GM23248 (cell line): Measurements from ENCODE around the gene GPC1. TPM values are rescaled to one million over a fixed set of nuclear protein-coding genes. Genes with fewer than 3 reads are reported as not detected.
A peak's percentile ranks its signal among the peaks of the same experiment; 100 is the strongest.

ENCODE experiments used
- DNase-seq: peaks from one replicate; pipeline ENCODE4 v3.0.0-alpha.2; 2015
- H2AFZ ChIP-seq: fragments of 200-600 bp; sonication (generic); 2 replicates; pipeline ENCODE4 v1.6.1; 2016; ENCODE audit warnings: antibody characterized with exemption
- H3F3A ChIP-seq: fragments of 200-600 bp; sonication (generic); 2 replicates; pipeline ENCODE4 v1.6.1; 2016; ENCODE audit warnings: mild to moderate bottlenecking, antibody characterized with exemption, mixed run types; ENCODE audit not compliant: insufficient read depth
- H3K27ac ChIP-seq: fragments of 200-600 bp; sonication (generic); 2 replicates; pipeline ENCODE4 v1.5.1; 2016; ENCODE audit warnings: mild to moderate bottlenecking
- H3K27me3 ChIP-seq: fragments of 200-600 bp; sonication (generic); replicated peaks from 2 replicates; pipeline ENCODE4 v1.6.1; 2016; ENCODE audit warnings: mild to moderate bottlenecking; ENCODE audit not compliant: insufficient read depth
- H3K36me3 ChIP-seq: fragments of 200-600 bp; sonication (generic); 2 replicates; pipeline ENCODE4 v1.6.1; 2016; ENCODE audit warnings: low read depth, mild to moderate bottlenecking
- H3K4me1 ChIP-seq: fragments of 200-600 bp; sonication (generic); 2 replicates; pipeline ENCODE4 v1.6.1; 2016; ENCODE audit warnings: mild to moderate bottlenecking; ENCODE audit not compliant: insufficient read depth
- H3K4me2 ChIP-seq: fragments of 200-600 bp; sonication (generic); one replicate; pipeline ENCODE4 v1.6.1; 2016; ENCODE audit warnings: mild to moderate bottlenecking; ENCODE audit not compliant: unreplicated experiment
- H3K4me3 ChIP-seq: fragments of 200-600 bp; sonication (generic); 2 replicates; pipeline ENCODE4 v1.5.1; 2016; ENCODE audit warnings: mild to moderate bottlenecking
- H3K79me2 ChIP-seq: fragments of 200-600 bp; sonication (generic); 2 replicates; pipeline ENCODE4 v1.6.1; 2016; ENCODE audit warnings: mild to moderate bottlenecking; ENCODE audit not compliant: insufficient read depth
- H3K9ac ChIP-seq: fragments of 200-600 bp; sonication (generic); 2 replicates; pipeline ENCODE4 v1.6.1; 2016; ENCODE audit warnings: mild to moderate bottlenecking
- H3K9me2 ChIP-seq: fragments of 200-600 bp; sonication (generic); 2 replicates; pipeline ENCODE4 v1.6.1; 2016; ENCODE audit warnings: mixed run types, mild to moderate bottlenecking, moderate library complexity; ENCODE audit not compliant: insufficient read depth
- H3K9me3 ChIP-seq: fragments of 200-600 bp; sonication (generic); one replicate; pipeline ENCODE4 v1.6.1; 2017; ENCODE audit warnings: low read depth
- H4K20me1 ChIP-seq: fragments of 200-600 bp; sonication (generic); 2 replicates; pipeline ENCODE4 v1.6.0; 2016; ENCODE audit not compliant: insufficient read depth
- EZH2 ChIP-seq: fragments of 200-600 bp; sonication (generic); IDR thresholded peaks from 2 replicates; pipeline ENCODE4 v1.6.1; 2018; ENCODE audit warnings: antibody characterized with exemption, mild to moderate bottlenecking; ENCODE audit not compliant: insufficient read depth, poor library complexity, severe bottlenecking
- EZH2phosphoT487 ChIP-seq: fragments of 200-600 bp; sonication (generic); IDR thresholded peaks from 2 replicates; pipeline ENCODE4 v1.6.1; 2018; ENCODE audit warnings: antibody characterized with exemption, moderate library complexity, mild to moderate bottlenecking, low read depth; ENCODE audit not compliant: insufficient read depth
- WGBS, 2 experiments: methylation state at CpG; one replicate each; pipeline ENCODE4 v1.1.6; 2015 to 2017; ENCODE audit warnings: low lambda C conversion rate in 2 of 2, low coverage in 1 of 2; ENCODE audit errors: missing lambda C conversion rate in 2 of 2; 5-methylcytosine and 5-hydroxymethylcytosine counted together
- in situ Hi-C: fragments of 300-500 bp; cut with MboI; formaldehyde crosslinking; loops from 2 replicates; pipeline ENCODE4 v1.15.0; 2020
- polyA plus RNA-seq: library from polyadenylated mRNA; unstranded; fragments of >200 nt; fragmentation: Nextera tagmentation; extraction: Ambion mirVana; gene quantifications from 2 replicates; pipeline ENCODE4 v1.2.1, GENCODE V29; 2016
- total RNA-seq: library from RNA; depleted of rRNA; stranded (reverse); fragments of >200 nt; shearing (Covaris generic); gene quantifications from 2 replicates; pipeline ENCODE4 v1.2.3, GENCODE V29; 2014

The GPC1 gene
- total and polyA plus RNA-seq, 2 experiments from 2014 or later, result 66.4 to 88.2 TPM

DNA sequence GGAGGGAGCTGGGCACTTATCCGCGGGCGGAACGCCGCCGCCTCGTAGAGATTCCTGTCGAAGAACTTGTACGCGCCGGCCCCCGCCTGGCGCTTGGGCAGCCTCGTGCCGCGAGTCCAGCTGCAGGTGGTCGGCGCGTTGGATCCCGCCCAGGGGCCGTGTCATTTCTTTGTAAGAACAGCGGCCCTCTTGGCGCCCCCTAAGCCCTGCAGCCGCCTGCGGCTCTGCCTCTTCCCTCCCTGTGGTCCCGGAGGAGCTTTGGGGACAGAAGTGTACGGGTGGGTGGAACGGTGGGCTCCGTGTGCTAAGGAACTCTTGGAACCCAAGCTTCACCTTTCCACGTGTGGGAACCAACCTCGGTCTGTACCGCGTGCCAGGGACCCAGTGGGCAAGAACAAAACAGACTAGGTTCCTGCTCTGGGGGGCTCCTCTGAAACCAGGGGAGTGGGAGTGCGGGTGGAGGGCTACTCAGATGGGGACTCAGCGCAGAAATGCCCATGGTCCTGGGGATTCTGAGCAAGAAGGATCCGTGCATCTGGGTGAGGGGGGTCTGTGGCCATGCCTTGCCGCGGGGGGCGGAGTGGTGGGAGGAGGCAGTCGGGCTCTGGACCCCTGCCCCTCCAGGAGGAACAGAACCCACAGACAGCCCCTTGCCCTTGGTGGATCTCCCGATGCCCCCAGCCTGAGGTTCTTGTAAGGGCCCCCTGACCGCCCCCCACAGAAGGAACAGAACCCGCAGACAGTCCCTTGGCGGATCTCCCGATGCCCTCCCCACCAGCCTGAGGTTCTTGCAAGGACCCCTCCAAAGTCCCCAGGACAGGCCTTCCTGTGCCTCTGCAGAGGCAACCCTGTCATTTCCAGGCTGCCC lies 1.5 kb downstream of the GPC1 start:
- H3K9me2 ChIP-seq, result no peaks in the 10 kb centered on the region
- DNase-seq, result peak; percentile 62
- peak overlapping the region; percentile 87 for H3K4me2 ChIP-seq
- TF ChIP-seq EZH2phosphoT487 (no peak), EZH2 (no peak)
- peaks cover 10% of the 10 kb centered on the region for H3K4me1 ChIP-seq
- no peaks in the 10 kb centered on the region for H3K9me3 ChIP-seq
- H3K79me2 ChIP-seq, result peaks cover 39% of the 10 kb centered on the region
- peak overlapping the region; percentile 84 for H3K4me3 ChIP-seq
- in situ Hi-C loops, result loop anchor here (5.0 kb wide), 1 partner anchor 205 kb away; no protein-coding TSS in a partner anchor
- H3K27ac ChIP-seq, result no peak overlapping the region
- H3K27me3 ChIP-seq, result no peaks in the 10 kb centered on the region
- no peaks in the 10 kb centered on the region for H3K36me3 ChIP-seq
- no peaks in the 10 kb centered on the region for H4K20me1 ChIP-seq
- H3K9ac ChIP-seq, result peak overlapping the region; percentile 88
- H3F3A ChIP-seq, result no peaks in the 10 kb centered on the region
- WGBS, 2 experiments, result 23 to 26% methylated on average over 43 to 45 of the region's 45 CpGs
- peak overlapping the region; percentile 72; the same call in 1 of the 2 replicates for H2AFZ ChIP-seq

DNA sequence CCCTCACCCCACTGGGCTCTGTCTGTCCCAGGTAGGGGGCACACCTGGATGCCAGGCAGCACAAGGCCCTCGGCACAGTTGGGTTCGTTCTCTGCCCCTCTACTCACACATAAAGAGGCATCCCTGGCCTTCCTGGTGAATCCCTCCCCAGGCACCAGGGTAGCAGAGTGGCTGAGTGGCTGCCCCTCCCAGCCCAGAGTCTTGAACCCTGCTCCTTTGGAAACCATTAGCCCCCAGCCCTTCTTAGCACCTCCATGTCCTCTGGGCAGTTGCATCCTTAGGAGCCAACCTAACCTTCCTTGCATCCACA lies 2.0 kb downstream of the GPC1 start:
- H3K9me3 ChIP-seq, result no peaks in the 10 kb centered on the region
- peak overlapping the region; percentile 84; the same call in 1 of the 2 replicates for H3K4me3 ChIP-seq
- no peaks in the 10 kb centered on the region for H3K36me3 ChIP-seq
- TF ChIP-seq EZH2 (no peak), EZH2phosphoT487 (no peak)
- 93 to 100% methylated on average over 2 of the region's 2 CpGs for WGBS, 2 experiments
- no peaks in the 10 kb centered on the region for H3K27me3 ChIP-seq
- peaks cover 10% of the 10 kb centered on the region for H3K4me1 ChIP-seq
- no peaks in the 10 kb centered on the region for H3K9me2 ChIP-seq
- H3K9ac ChIP-seq, result no peak overlapping the region
- H4K20me1 ChIP-seq, result no peaks in the 10 kb centered on the region
- H3K27ac ChIP-seq, result no peak overlapping the region
- H2AFZ ChIP-seq, result no peak overlapping the region
- no peak for DNase-seq
- H3K4me2 ChIP-seq, result peak overlapping the region; percentile 87
- no peaks in the 10 kb centered on the region for H3F3A ChIP-seq
- in situ Hi-C loops, result loop anchor here (5.0 kb wide), 1 partner anchor 205 kb away; no protein-coding TSS in a partner anchor
- peaks cover 43% of the 10 kb centered on the region for H3K79me2 ChIP-seq

DNA sequence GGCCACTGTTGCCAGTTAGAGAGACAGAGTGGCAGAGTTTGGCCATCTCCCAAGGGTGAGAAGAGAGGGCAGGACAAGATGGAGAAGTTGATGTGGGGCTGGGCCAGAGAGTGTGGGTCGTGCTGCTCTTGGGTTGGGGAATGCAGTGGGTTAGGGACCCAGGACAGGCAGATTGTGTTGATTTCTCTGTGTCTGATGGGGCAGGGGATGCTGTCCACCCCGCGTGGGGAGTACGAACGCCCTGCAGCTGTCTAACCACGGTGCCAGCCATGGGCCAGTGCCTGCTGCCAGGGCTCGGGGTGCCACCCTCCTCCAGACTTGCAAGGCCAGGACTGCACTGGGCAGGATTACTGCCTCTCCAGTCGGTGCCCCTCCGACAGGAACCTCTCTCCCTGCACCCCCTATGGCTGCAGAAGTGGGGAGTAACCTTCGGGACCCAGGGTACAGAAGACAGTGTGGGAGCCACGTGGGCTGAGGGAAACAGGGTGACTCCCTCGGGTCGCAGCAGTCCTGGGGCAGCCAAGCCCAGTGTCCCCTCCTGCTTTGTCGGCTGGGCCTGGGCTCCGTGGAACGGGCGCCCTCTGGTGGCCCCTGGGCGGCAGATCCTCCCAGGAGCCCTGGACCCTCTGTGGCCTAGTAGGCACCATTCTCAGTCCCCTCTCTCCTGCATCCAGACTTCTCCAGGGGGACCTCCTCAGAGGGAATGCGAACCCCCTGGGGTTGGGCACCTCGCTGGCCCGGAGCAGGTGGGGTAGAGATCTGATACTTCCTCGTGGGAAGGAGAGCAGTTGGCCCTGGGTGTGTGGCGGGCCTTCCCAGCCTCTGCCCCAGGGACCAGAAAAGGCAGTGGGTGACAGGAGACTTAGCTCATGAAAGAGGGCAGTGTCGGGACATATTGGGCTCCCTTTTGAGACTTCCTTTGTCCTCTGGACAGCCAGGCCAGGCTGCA lies 2.7 kb downstream of the GPC1 start:
- no peaks in the 10 kb centered on the region for H4K20me1 ChIP-seq

More for the DNA sequence above, 2.7 kb downstream of the GPC1 start:
- Histone ChIP-seq H3K9ac (peak overlapping the region; percentile 10; the same call in 1 of the 2 replicates), H2AFZ (no peak overlapping the region), H3K9me3 (no peaks in the 10 kb centered on the region), H3K4me2 (peak overlapping the region; percentile 87), H3K4me1 (peaks cover 10% of the 10 kb centered on the region), H3K27ac (no peak overlapping the region), H3K36me3 (no peaks in the 10 kb centered on the region), H3K4me3 (no peak overlapping the region; the same call in 1 of the 2 replicates), H3K9me2 (no peaks in the 10 kb centered on the region), H3K27me3 (no peaks in the 10 kb centered on the region), H3K79me2 (peaks cover 49% of the 10 kb centered on the region), H3F3A (no peaks in the 10 kb centered on the region)
- DNase-seq, result peak; percentile 78
- WGBS, 2 experiments, result 17 to 18% methylated on average over 23 to 24 of the region's 24 CpGs
- TF ChIP-seq EZH2phosphoT487, result no peak
- no peak for TF ChIP-seq EZH2
- in situ Hi-C loops, result loop anchor here (5.0 kb wide), 1 partner anchor 206 kb away; no protein-coding TSS in a partner anchor
